HG03432 (cell line): ENCODE results near the gene TNS3.
A peak's percentile ranks its signal among the peaks of the same experiment; 100 is the strongest.

Source experiments
- ATAC-seq: cut with Tn5 transposase; IDR thresholded peaks from one replicate; pipeline ENCODE4 v1.9.1; 2021; ENCODE audit warnings: mild to moderate bottlenecking, moderate library complexity; ENCODE audit not compliant: unreplicated experiment

The TNS3 gene

DNA sequence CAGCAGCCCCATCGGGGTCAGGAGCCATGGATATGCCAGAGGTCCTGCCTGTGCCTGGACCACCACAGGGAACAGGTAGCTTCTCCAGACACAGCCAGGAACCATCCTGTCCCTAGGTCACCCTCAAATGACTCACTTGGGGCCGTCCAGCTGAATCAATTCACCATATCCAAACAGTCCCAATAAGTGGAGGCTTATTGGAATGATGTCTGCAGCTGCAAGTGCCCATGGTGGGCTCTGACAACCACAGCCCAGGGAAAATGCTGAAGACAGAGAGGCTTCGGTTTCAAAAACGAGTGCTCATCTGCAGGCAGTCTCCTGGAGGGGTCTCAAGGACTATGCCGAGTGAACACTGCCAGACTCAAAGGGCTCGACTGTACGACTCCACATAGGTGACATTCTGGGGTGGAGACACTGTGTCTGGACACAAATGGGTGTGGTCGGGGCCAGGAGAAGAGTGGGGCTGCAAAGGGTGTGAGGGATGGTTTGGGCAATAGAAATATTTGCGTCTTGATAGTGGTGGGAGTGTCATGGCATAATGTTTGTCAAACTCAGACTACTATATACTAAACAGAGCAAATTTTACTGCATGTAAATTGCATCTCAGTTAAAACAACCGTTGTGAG lies 204.8 kb downstream of the TNS3 start:
- no peak for ATAC-seq

DNA sequence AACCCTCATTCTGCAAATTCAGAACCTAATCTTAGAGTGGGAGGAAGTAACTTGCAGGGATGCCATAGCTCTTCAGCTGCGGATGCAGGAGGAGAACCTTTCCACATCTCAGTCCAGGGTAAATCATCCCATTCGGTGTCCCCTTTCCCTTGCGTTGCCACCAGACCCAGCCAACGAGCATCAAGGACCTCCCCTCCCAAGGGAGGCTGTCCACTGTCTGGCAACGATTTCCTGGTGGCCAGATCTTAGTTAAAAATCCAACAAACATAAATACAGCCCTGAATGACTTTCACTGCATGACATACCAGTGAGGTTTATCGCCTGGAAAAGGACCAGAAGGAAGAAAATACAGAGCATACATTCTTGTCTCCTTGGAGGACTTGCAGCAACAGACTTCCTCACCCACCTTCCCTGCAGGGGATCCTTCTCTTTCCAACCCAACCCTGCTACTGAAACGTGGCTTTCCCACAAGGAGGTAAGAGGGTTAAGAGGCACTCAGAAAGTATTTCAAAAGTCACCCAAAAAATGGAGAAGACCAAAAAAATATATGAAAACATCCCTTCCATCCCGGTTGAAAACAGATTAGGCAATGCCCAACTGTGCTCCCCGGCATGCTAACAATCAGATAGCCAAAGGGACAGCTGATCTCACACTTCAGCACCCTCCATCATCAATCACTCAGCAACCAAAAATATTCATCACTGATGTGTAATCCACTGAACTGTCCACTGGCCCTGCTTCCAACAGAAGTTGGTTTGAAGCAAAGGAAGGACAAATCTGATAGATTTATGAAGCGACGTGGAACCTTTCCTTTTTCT lies 206.6 kb downstream of the TNS3 start:
- no peak for ATAC-seq

DNA sequence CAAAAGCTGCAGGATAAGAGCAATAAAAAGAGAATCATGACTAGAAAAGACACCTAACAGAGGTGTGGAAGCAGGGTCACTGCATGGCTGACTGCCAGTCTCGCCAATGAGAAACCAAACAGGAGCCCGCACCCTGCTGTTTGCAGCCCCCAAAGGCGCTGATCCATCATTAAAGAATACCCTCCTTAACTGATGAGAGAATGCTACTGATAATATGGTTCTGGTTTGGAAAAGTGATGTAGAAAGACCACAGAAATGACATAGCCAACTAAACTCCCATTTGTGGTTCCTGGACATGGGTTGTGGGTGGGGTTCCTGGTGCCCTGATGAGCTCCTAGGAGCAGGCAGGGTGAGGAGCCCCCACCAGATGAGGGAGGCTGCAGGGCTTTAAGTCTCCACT lies 207.4 kb downstream of the TNS3 start:
- no peak for ATAC-seq

GRCh38 chr7:47373871-47374451 lies 207.9 kb downstream of the TNS3 start:
- ATAC-seq = no peak

- ATAC-seq = no peak
These were observed 210.1 kb downstream of the TNS3 start for GRCh38 chr7:47371733-47372368.

- no peak for ATAC-seq
These were observed 210.6 kb downstream of the TNS3 start for GRCh38 chr7:47371317-47371716.

DNA sequence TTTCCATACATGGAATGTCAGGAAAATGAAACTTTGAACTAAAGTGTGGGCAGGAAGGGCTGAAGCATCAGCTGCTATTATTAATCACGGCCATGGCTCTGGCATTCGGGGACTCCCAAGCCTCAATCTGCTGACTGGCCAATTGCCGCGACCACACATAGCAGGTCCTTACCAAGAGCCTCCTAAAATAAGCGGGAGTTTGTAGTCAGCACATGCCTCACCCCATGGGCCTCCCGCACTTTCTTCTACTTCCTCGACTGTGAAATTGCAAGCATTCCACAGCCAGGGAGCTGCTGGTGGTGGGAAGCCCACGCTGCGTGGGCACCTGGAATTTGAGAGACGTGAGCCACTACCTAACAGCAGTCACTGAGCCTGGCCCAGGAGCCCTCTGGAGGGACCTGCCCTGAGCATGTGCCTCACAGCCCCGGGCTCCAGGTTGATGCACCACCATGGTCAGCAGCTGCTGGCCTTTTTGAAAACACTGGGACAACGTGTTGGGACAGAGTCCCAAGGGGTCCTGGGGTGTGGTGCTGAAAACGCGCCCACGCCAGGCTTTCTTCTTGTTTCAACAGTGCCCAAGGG lies 211.4 kb downstream of the TNS3 start:
- no peak for ATAC-seq

- ATAC-seq = no peak
These were observed 212.2 kb downstream of the TNS3 start for GRCh38 chr7:47369736-47370135.

DNA sequence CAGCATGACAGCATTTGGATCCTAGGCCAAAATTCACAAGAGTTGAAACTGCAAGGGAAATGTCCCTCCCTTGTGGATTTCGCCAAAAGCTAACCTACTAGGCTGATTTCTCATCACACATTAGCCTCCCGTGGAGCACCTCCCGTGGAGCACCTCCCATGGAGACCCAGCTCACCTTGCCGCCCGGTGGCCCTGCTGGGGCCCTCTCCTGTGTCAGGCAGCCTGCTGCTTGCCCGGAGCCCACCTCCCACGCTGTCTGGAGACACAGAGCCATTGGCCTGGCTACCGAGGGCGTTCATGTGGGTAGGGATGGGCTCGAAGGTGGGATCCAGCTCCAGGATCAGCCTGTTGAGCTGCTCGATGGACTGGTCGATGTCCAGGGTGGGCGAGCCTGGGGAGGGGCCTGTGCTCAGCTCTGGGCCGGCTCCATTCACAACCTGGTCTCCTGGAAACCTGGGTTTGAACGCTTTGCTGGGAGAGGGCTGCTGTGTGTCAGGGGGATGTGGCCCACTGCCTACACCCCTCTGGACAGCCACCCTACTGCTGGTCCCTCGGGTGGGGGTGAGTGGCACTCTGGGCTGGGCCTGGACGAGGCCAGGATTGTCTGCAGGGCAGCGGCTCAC lies 213.6 kb downstream of the TNS3 start:
- ATAC-seq = no peak

DNA sequence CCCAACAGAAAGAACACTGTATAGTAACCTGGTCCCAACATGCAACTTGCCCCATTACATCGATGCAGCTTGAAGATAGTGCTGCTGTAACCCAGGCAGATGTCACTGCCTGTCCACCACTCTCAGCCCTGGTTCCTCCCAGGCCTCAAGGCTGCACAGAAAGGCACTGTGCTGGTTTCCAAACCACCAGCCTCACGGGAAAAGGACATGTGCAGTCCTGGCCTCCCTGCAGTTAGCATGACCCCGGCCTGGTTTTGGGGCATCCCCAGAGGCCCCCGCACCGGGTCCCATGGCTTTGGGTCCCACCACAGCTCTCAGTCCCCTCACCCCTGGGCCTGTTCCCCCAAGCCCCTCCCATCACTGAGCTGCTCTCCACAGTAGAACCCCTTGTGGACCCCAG lies 214.5 kb downstream of the TNS3 start:
- no peak for ATAC-seq

DNA sequence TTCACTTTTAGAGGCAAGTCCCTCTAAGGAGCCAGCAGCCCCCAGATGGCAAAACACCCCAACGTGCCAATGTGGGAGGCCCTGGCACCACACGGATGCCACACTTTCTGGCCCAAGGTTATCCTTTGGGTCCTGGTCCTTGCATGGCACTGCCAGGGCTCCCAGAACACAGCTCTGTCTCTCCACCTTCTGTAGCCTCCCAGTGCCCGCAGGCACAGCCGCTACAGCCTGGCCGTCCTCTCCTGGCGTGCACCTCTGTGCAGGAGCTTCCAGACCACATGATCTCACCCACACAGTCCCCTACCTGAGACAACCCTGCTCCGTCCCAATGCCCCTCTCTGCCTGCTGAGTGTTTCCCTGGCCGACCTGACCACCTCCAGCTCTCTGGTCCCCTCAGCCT lies 215.0 kb downstream of the TNS3 start:
- no peak for ATAC-seq

GRCh38 chr7:47366211-47366610 lies 215.7 kb downstream of the TNS3 start:
- no peak for ATAC-seq

- no peak for ATAC-seq
These were observed 218.9 kb downstream of the TNS3 start for GRCh38 chr7:47362984-47363383.

DNA sequence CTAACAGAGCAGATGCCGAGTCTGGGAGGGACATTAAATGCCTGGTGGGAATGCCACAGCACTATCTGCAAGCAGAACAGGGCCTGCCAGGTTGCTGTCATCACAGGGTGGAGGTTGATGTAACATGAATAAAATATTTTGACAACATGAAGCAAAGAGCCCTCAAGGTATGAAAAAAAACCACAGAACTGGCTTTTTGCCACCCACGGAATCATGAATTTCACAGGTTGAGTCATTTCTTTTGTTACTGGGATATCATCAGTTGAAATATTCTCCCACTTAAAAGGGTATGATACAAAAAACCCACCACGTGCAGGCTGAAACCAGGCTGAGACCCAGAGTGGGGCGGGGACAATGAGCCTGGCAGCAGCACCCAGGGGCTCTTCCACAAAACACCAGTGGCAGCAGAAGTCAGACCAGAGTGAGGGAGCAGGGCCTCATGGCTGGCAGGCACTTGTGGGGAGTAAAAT lies 220.1 kb downstream of the TNS3 start:
- peak; percentile 61 for ATAC-seq

GRCh38 chr7:47361236-47361635 lies 220.7 kb downstream of the TNS3 start:
- ATAC-seq = no peak

DNA sequence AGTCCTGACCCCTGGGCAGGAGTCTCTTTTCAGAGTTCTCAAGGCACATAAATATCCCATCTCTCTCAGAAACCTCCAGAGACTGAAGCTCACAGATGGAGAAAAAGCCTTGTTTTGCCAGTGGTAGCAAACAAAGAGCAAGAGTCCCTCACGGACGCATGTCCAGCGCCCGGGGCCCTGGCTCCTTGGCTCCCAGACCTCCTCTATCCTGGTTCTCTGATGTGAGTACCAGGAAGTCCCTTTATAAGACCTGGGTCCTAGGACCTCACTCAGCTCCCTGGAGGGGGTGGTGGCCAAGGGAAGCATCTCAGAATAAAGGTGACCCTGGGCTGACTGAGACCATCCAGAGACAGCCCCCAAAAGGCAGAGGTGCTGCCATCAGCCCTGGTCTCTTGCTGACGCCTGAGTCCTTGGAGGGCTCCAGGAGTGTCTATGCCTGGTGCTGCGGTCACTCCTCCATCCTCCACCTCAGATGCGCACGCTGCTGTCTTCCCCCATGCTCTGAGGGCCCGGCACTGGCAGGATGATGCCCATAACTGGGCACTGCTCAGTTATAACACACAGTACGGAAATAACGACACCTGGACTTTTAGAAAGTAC lies 221.5 kb downstream of the TNS3 start:
- no peak for ATAC-seq

DNA sequence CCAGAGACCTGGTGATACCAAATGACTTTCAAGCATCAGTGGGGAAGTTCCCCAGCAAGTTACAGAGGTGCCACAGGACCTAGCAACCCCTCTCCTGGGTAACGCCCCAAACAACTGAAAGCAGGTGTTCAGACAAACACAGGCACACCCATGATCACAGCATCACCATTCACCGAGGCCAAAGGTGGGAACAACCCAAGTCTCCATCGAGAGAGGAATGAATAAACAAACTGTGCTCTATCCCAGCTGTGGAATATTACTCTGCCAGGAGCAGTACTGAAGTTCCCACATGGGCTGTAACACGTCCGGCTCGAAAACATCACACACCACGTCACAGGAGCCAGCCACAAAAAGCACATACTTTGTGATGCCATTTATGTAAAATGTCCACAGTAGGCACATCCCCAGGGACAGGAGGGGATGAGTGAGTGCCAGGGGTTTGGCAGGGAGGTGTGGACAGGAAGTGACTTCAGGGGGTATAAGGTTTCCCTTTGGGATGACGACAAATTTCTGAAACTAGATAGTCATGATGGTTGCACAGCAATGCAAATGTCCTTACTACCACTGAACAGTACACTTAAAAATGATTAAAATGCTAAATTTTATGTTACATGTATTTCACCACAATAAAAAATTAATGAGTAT lies 222.8 kb downstream of the TNS3 start:
- no peak for ATAC-seq

GRCh38 chr7:47358357-47358756 lies 223.6 kb downstream of the TNS3 start:
- no peak for ATAC-seq

- ATAC-seq = no peak
These were observed 224.0 kb downstream of the TNS3 start for GRCh38 chr7:47357863-47358262.

GRCh38 chr7:47357361-47357760 lies 224.6 kb downstream of the TNS3 start:
- ATAC-seq = no peak
